Astrocyte (in vitro differentiated cells and primary cell): ENCODE data around the gene ABHD4. TPM values are rescaled to one million over a fixed set of nuclear protein-coding genes. Genes with fewer than 3 reads are reported as not detected.

ENCODE experiments used
- DNase-seq: peaks from one replicate; pipeline ENCODE4 v3.0.0-alpha.2; 2010; ENCODE audit warnings: low read depth
- FAIRE-seq: peaks from 2 replicates; lab custom pipeline; 2011; peaks lifted over from hg19 to GRCh38; lab: Jason Lieb, UNC
- H2AFZ ChIP-seq: 2 replicates; pipeline ENCODE4 v1.6.0; 2012; ENCODE audit warnings: low read depth, low read length, inconsistent platforms
- H3K27ac ChIP-seq: 2 replicates; pipeline ENCODE4 v1.5.1; 2011; ENCODE audit warnings: low read depth, low read length, inconsistent platforms
- H3K27me3 ChIP-seq: 2 replicates; pipeline ENCODE4 v1.6.0; 2011; ENCODE audit warnings: low read length, inconsistent platforms; ENCODE audit not compliant: insufficient read depth
- H3K36me3 ChIP-seq: 2 replicates; pipeline ENCODE4 v1.5.1; 2011; ENCODE audit warnings: low read length, inconsistent platforms; ENCODE audit not compliant: insufficient read depth
- H3K4me1 ChIP-seq: 2 replicates; pipeline ENCODE4 v1.5.1; 2011; ENCODE audit warnings: low read length, inconsistent platforms; ENCODE audit not compliant: insufficient read depth
- H3K4me2 ChIP-seq: 2 replicates; pipeline ENCODE4 v1.6.0; 2012; ENCODE audit warnings: low read length, inconsistent platforms
- H3K4me3 ChIP-seq: 2 replicates; pipeline ENCODE4 v1.5.1; 2011; ENCODE audit warnings: low read depth, mild to moderate bottlenecking, low read length, inconsistent platforms; ENCODE audit not compliant: insufficient read depth
- H3K79me2 ChIP-seq: 2 replicates; pipeline ENCODE4 v1.6.0; 2012; ENCODE audit warnings: mild to moderate bottlenecking, low read length, inconsistent platforms; ENCODE audit not compliant: insufficient read depth
- H3K9ac ChIP-seq: 2 replicates; pipeline ENCODE4 v1.6.0; 2012; ENCODE audit warnings: mild to moderate bottlenecking, low read length, inconsistent platforms
- H3K9me3 ChIP-seq: 2 replicates; pipeline ENCODE4 v1.5.1; 2012; ENCODE audit warnings: low read depth, mild to moderate bottlenecking, low read length, inconsistent platforms; ENCODE audit not compliant: insufficient read depth
- H4K20me1 ChIP-seq: 2 replicates; pipeline ENCODE4 v1.6.0; 2012; ENCODE audit warnings: low read length, inconsistent platforms; ENCODE audit not compliant: insufficient read depth
- H3K27ac Mint-ChIP-seq: one replicate; pipeline ENCODE4 v1.8.0; 2021; ENCODE audit warnings: mild to moderate bottlenecking, mixed read lengths; ENCODE audit not compliant: unreplicated experiment
- H3K27me3 Mint-ChIP-seq: one replicate; pipeline ENCODE4 v1.8.0; 2021; ENCODE audit warnings: low read depth, mixed read lengths; ENCODE audit not compliant: unreplicated experiment
- H3K36me3 Mint-ChIP-seq: one replicate; pipeline ENCODE4 v1.8.0; 2021; ENCODE audit warnings: low read depth, mixed read lengths; ENCODE audit not compliant: unreplicated experiment
- H3K4me1 Mint-ChIP-seq: one replicate; pipeline ENCODE4 v1.8.0; 2021; ENCODE audit warnings: low read depth, mixed read lengths; ENCODE audit not compliant: unreplicated experiment
- H3K4me3 Mint-ChIP-seq: one replicate; pipeline ENCODE4 v1.8.0; 2021; ENCODE audit warnings: mild to moderate bottlenecking, moderate library complexity, mixed read lengths; ENCODE audit not compliant: unreplicated experiment
- H3K9me3 Mint-ChIP-seq: one replicate; pipeline ENCODE4 v1.8.0; 2021; ENCODE audit warnings: mild to moderate bottlenecking, mixed read lengths; ENCODE audit not compliant: unreplicated experiment
- EZH2 ChIP-seq: IDR thresholded peaks from 2 replicates; pipeline ENCODE4 v1.6.1; 2012; ENCODE audit warnings: mild to moderate bottlenecking, low read length, inconsistent platforms; ENCODE audit not compliant: insufficient read depth
- total RNA-seq: library from RNA; stranded (reverse); gene quantifications from 2 replicates; pipeline ENCODE4 v1.2.1, GENCODE V29; 2021
- TF ChIP-seq, protein P1 (sequence below): IDR thresholded peaks from 2 replicates; pipeline ENCODE4 v1.5.1; 2011; ENCODE audit warnings: low read depth, mild to moderate bottlenecking, inconsistent platforms, low read length, moderate library complexity; ENCODE audit not compliant: insufficient read depth

The ABHD4 gene
- total RNA-seq, 1 donor from 2014 or later: 52.4 TPM

DNA sequence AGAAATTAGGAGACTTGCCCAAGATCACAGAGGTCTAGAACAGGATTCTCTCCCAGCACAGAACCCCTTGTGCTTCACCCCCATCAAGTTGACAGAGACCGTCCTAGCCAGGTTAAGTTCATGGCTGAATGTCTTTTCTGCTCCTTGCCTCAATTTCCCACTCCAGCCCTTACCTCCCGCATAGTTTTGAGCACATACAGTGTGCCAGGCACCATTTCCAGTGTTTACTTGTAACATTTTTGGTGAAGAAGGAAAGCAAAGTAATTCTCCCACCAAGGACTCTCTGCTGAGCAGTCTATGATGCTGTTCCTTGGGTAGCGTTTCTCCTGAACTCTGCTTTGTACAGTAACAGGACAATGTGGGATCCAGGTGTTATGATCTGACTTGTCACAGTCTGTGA is 1.2 kb downstream of the ABHD4 start:
- H3K27me3 ChIP-seq: peaks cover 3% of the 10 kb centered on the region
- peaks cover 5% of the 10 kb centered on the region for H3K9me3 Mint-ChIP-seq
- H3K9me3 ChIP-seq: no peaks in the 10 kb centered on the region
- H3K4me3 ChIP-seq: peak overlapping the region; percentile 93
- peaks cover 22% of the 10 kb centered on the region for H3K4me1 ChIP-seq
- H3K36me3 ChIP-seq: peaks cover 5% of the 10 kb centered on the region
- H3K4me2 ChIP-seq: peak overlapping the region; percentile 95
- peaks cover 39% of the 10 kb centered on the region for H3K4me1 Mint-ChIP-seq
- no peaks in the 10 kb centered on the region for H3K79me2 ChIP-seq
- TF ChIP-seq, protein P1, sequence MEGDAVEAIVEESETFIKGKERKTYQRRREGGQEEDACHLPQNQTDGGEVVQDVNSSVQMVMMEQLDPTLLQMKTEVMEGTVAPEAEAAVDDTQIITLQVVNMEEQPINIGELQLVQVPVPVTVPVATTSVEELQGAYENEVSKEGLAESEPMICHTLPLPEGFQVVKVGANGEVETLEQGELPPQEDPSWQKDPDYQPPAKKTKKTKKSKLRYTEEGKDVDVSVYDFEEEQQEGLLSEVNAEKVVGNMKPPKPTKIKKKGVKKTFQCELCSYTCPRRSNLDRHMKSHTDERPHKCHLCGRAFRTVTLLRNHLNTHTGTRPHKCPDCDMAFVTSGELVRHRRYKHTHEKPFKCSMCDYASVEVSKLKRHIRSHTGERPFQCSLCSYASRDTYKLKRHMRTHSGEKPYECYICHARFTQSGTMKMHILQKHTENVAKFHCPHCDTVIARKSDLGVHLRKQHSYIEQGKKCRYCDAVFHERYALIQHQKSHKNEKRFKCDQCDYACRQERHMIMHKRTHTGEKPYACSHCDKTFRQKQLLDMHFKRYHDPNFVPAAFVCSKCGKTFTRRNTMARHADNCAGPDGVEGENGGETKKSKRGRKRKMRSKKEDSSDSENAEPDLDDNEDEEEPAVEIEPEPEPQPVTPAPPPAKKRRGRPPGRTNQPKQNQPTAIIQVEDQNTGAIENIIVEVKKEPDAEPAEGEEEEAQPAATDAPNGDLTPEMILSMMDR: no peak
- TF ChIP-seq EZH2: no peak
- no peaks in the 10 kb centered on the region for H4K20me1 ChIP-seq
- H3K27ac Mint-ChIP-seq: peak overlapping the region; percentile 95
- DNase-seq (no peak), FAIRE-seq (no peak)
- peak overlapping the region; percentile 92 for H3K9ac ChIP-seq
- H3K4me3 Mint-ChIP-seq: peak overlapping the region; percentile 98
- no peak overlapping the region for H2AFZ ChIP-seq
- H3K27ac ChIP-seq: peak overlapping the region; percentile 9
- H3K36me3 Mint-ChIP-seq: peaks cover 22% of the 10 kb centered on the region
- H3K27me3 Mint-ChIP-seq: peaks cover 2% of the 10 kb centered on the region

DNA sequence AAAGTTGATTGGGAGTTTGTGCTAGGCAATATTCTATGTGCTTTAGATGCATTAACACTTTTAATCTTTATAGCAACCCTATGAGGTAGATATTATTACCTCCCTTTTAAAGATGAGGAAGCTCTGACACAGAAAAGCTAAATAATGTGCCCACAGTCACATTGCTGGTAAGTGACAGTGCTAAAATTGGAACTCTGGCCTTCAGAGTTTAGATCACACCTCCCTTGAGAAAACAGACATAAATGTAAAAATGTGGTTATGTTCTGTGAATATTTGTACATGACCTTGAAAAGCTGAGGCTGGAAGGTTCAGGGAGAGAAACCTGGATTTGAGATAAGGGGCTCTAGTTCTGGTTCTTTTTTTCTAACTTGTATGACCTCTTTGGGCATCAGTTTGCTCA is 1.9 kb downstream of the ABHD4 start:
- peaks cover 5% of the 10 kb centered on the region for H3K9me3 Mint-ChIP-seq
- no peak overlapping the region for H3K9ac ChIP-seq
- no peak overlapping the region for H3K4me2 ChIP-seq
- FAIRE-seq (no peak), DNase-seq (no peak)
- no peak overlapping the region for H2AFZ ChIP-seq
- no peaks in the 10 kb centered on the region for H4K20me1 ChIP-seq
- H3K4me3 Mint-ChIP-seq: peak overlapping the region; percentile 98
- H3K79me2 ChIP-seq: no peaks in the 10 kb centered on the region
- H3K27ac ChIP-seq: no peak overlapping the region
- H3K36me3 Mint-ChIP-seq: peaks cover 23% of the 10 kb centered on the region
- TF ChIP-seq, protein P1: no peak
- no peak for TF ChIP-seq EZH2
- H3K4me1 Mint-ChIP-seq: peaks cover 39% of the 10 kb centered on the region
- H3K27me3 Mint-ChIP-seq: peaks cover 1% of the 10 kb centered on the region
- no peak overlapping the region for H3K4me3 ChIP-seq
- peak overlapping the region; percentile 50 for H3K27ac Mint-ChIP-seq
- no peaks in the 10 kb centered on the region for H3K9me3 ChIP-seq
- peaks cover 22% of the 10 kb centered on the region for H3K4me1 ChIP-seq
- H3K36me3 ChIP-seq: peaks cover 5% of the 10 kb centered on the region
- no peaks in the 10 kb centered on the region for H3K27me3 ChIP-seq

DNA sequence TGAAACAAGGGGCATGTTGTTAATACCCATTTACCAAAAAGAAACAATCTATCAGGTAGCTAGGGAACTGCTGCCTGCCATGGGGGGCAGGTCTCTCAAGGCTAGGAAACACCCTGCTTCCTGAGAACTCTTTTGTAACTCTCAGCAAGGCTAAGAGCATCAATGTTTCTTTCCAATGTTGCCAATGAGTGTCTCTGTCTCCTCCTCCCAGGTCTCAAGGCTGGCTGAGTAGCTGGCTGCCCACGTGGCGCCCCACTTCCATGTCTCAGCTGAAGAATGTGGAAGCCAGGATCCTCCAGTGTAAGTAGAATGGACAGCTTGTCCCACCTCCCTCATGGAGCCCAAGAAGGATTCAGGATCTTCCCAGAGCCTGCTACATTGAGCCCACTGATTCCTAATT is 3.4 kb downstream of the ABHD4 start:
- peaks cover 5% of the 10 kb centered on the region for H3K36me3 ChIP-seq
- Mint-ChIP-seq H3K27me3 (no peaks in the 10 kb centered on the region), H3K9me3 (peaks cover 2% of the 10 kb centered on the region), H3K4me3 (no peak overlapping the region), H3K27ac (peak overlapping the region; percentile 22), H3K36me3 (peaks cover 27% of the 10 kb centered on the region), H3K4me1 (peaks cover 41% of the 10 kb centered on the region)
- no peaks in the 10 kb centered on the region for H4K20me1 ChIP-seq
- DNase-seq (no peak), FAIRE-seq (no peak)
- H3K79me2 ChIP-seq: no peaks in the 10 kb centered on the region
- no peak overlapping the region for H3K27ac ChIP-seq
- H3K9ac ChIP-seq: no peak overlapping the region
- no peaks in the 10 kb centered on the region for H3K9me3 ChIP-seq
- no peak overlapping the region for H3K4me2 ChIP-seq
- peaks cover 27% of the 10 kb centered on the region for H3K4me1 ChIP-seq
- H3K4me3 ChIP-seq: no peak overlapping the region
- no peak for TF ChIP-seq EZH2
- TF ChIP-seq, protein P1: no peak
- no peak overlapping the region for H2AFZ ChIP-seq
- H3K27me3 ChIP-seq: no peaks in the 10 kb centered on the region
